ENCODE results near the gene PCDH10.
A peak's percentile ranks its signal among the peaks of the same experiment; 100 is the strongest.

The PCDH10 gene

GRCh38 chr4:133145241-133145640, 3.9 kb upstream of the PCDH10 start:
- Histone ChIP-seq H3K4me3 (ENCODE audit: low read length) (no peak overlapping the region), H3K27me3 (ENCODE audit: control insufficient read depth, insufficient read depth, low read length) (peaks cover under 1% of the 10 kb centered on the region), H3K9ac (ENCODE audit: low read length) (no peak overlapping the region), H3K4me1 (ENCODE audit: control insufficient read depth, insufficient read depth, low read length) (peaks cover 7% of the 10 kb centered on the region), H3K27ac (ENCODE audit: low read depth, low read length) (no peak overlapping the region), H3K36me3 (ENCODE audit: control insufficient read depth, insufficient read depth, low read length) (no peaks in the 10 kb centered on the region)

- Histone ChIP-seq H3K36me3 (ENCODE audit: control insufficient read depth, insufficient read depth, low read length) (no peaks in the 10 kb centered on the region), H3K27ac (ENCODE audit: low read depth, low read length) (no peak overlapping the region), H3K4me3 (ENCODE audit: low read length) (no peak overlapping the region), H3K27me3 (ENCODE audit: control insufficient read depth, insufficient read depth, low read length) (peaks cover 8% of the 10 kb centered on the region), H3K4me1 (ENCODE audit: control insufficient read depth, insufficient read depth, low read length) (peaks cover 8% of the 10 kb centered on the region), H3K9ac (ENCODE audit: low read length) (no peak overlapping the region)
These were observed 3.1 kb upstream of the PCDH10 start for GRCh38 chr4:133145758-133146573.

GRCh38 chr4:133146574-133147241, 2.4 kb upstream of the PCDH10 start:
- H3K9ac ChIP-seq (ENCODE audit: low read length), result no peak overlapping the region
- H3K4me3 ChIP-seq (ENCODE audit: low read length), result peak overlapping the region; percentile 70
- H3K27ac ChIP-seq (ENCODE audit: low read depth, low read length), result no peak overlapping the region
- H3K27me3 ChIP-seq (ENCODE audit: control insufficient read depth, insufficient read depth, low read length), result peaks cover 14% of the 10 kb centered on the region
- H3K36me3 ChIP-seq (ENCODE audit: control insufficient read depth, insufficient read depth, low read length), result no peaks in the 10 kb centered on the region
- H3K4me1 ChIP-seq (ENCODE audit: control insufficient read depth, insufficient read depth, low read length), result peaks cover 12% of the 10 kb centered on the region

- Histone ChIP-seq H3K27ac (ENCODE audit: low read depth, low read length) (no peak overlapping the region), H3K4me1 (ENCODE audit: control insufficient read depth, insufficient read depth, low read length) (peaks cover 13% of the 10 kb centered on the region), H3K4me3 (ENCODE audit: low read length) (peak overlapping the region; percentile 70), H3K27me3 (ENCODE audit: control insufficient read depth, insufficient read depth, low read length) (peaks cover 18% of the 10 kb centered on the region), H3K9ac (ENCODE audit: low read length) (no peak overlapping the region), H3K36me3 (ENCODE audit: control insufficient read depth, insufficient read depth, low read length) (no peaks in the 10 kb centered on the region)
These were observed 1.7 kb upstream of the PCDH10 start for GRCh38 chr4:133147286-133147821.

- H3K9ac ChIP-seq (ENCODE audit: low read length), result no peak overlapping the region
- no peak overlapping the region for H3K27ac ChIP-seq (ENCODE audit: low read depth, low read length)
- H3K27me3 ChIP-seq (ENCODE audit: control insufficient read depth, insufficient read depth, low read length), result peaks cover 21% of the 10 kb centered on the region
- no peaks in the 10 kb centered on the region for H3K36me3 ChIP-seq (ENCODE audit: control insufficient read depth, insufficient read depth, low read length)
- H3K4me1 ChIP-seq (ENCODE audit: control insufficient read depth, insufficient read depth, low read length), result peaks cover 13% of the 10 kb centered on the region
- peak overlapping the region; percentile 70 for H3K4me3 ChIP-seq (ENCODE audit: low read length)
These were observed 989 bp upstream of the PCDH10 start for GRCh38 chr4:133147921-133148689.

- Histone ChIP-seq H3K4me1 (ENCODE audit: control insufficient read depth, insufficient read depth, low read length) (peaks cover 13% of the 10 kb centered on the region), H3K4me3 (ENCODE audit: low read length) (peak overlapping the region; percentile 70), H3K27ac (ENCODE audit: low read depth, low read length) (no peak overlapping the region), H3K9ac (ENCODE audit: low read length) (no peak overlapping the region), H3K27me3 (ENCODE audit: control insufficient read depth, insufficient read depth, low read length) (peaks cover 21% of the 10 kb centered on the region), H3K36me3 (ENCODE audit: control insufficient read depth, insufficient read depth, low read length) (no peaks in the 10 kb centered on the region)
These were observed 236 bp downstream of the PCDH10 start for GRCh38 chr4:133149364-133149695.

GRCh38 chr4:133149932-133150471, 908 bp downstream of the PCDH10 start:
- no peaks in the 10 kb centered on the region for H3K36me3 ChIP-seq (ENCODE audit: control insufficient read depth, insufficient read depth, low read length)
- H3K4me3 ChIP-seq (ENCODE audit: low read length), result peak overlapping the region; percentile 70
- no peak overlapping the region for H3K27ac ChIP-seq (ENCODE audit: low read depth, low read length)
- no peak overlapping the region for H3K9ac ChIP-seq (ENCODE audit: low read length)
- peaks cover 21% of the 10 kb centered on the region for H3K27me3 ChIP-seq (ENCODE audit: control insufficient read depth, insufficient read depth, low read length)
- H3K4me1 ChIP-seq (ENCODE audit: control insufficient read depth, insufficient read depth, low read length), result peaks cover 13% of the 10 kb centered on the region

GRCh38 chr4:133150486-133151340, 1.6 kb downstream of the PCDH10 start:
- Histone ChIP-seq H3K36me3 (ENCODE audit: control insufficient read depth, insufficient read depth, low read length) (no peaks in the 10 kb centered on the region), H3K27ac (ENCODE audit: low read depth, low read length) (no peak overlapping the region), H3K9ac (ENCODE audit: low read length) (no peak overlapping the region), H3K4me1 (ENCODE audit: control insufficient read depth, insufficient read depth, low read length) (peaks cover 13% of the 10 kb centered on the region), H3K4me3 (ENCODE audit: low read length) (peak overlapping the region; percentile 70), H3K27me3 (ENCODE audit: control insufficient read depth, insufficient read depth, low read length) (peaks cover 21% of the 10 kb centered on the region)

- Histone ChIP-seq H3K27ac (ENCODE audit: low read depth, low read length) (no peak overlapping the region), H3K27me3 (ENCODE audit: control insufficient read depth, insufficient read depth, low read length) (peaks cover 21% of the 10 kb centered on the region), H3K36me3 (ENCODE audit: control insufficient read depth, insufficient read depth, low read length) (no peaks in the 10 kb centered on the region), H3K9ac (ENCODE audit: low read length) (no peak overlapping the region), H3K4me3 (ENCODE audit: low read length) (peak overlapping the region; percentile 70), H3K4me1 (ENCODE audit: control insufficient read depth, insufficient read depth, low read length) (peaks cover 13% of the 10 kb centered on the region)
These were observed 2.2 kb downstream of the PCDH10 start for GRCh38 chr4:133151341-133151690.

- peaks cover 13% of the 10 kb centered on the region for H3K4me1 ChIP-seq (ENCODE audit: control insufficient read depth, insufficient read depth, low read length)
- H3K4me3 ChIP-seq (ENCODE audit: low read length), result peak overlapping the region; percentile 70
- H3K27ac ChIP-seq (ENCODE audit: low read depth, low read length), result no peak overlapping the region
These were observed 2.7 kb downstream of the PCDH10 start for GRCh38 chr4:133151691-133152329.

GRCh38 chr4:133152330-133152821, 3.3 kb downstream of the PCDH10 start:
- Histone ChIP-seq H3K36me3 (ENCODE audit: control insufficient read depth, insufficient read depth, low read length) (no peaks in the 10 kb centered on the region), H3K4me1 (ENCODE audit: control insufficient read depth, insufficient read depth, low read length) (peaks cover 13% of the 10 kb centered on the region), H3K9ac (ENCODE audit: low read length) (no peak overlapping the region), H3K27ac (ENCODE audit: low read depth, low read length) (no peak overlapping the region), H3K27me3 (ENCODE audit: control insufficient read depth, insufficient read depth, low read length) (peaks cover 21% of the 10 kb centered on the region), H3K4me3 (ENCODE audit: low read length) (peak overlapping the region; percentile 70)

More at GRCh38 chr4:133151691-133152329, 2.7 kb downstream of the PCDH10 start:
- Histone ChIP-seq H3K27me3 (ENCODE audit: control insufficient read depth, insufficient read depth, low read length) (peaks cover 21% of the 10 kb centered on the region), H3K9ac (ENCODE audit: low read length) (no peak overlapping the region), H3K36me3 (ENCODE audit: control insufficient read depth, insufficient read depth, low read length) (no peaks in the 10 kb centered on the region)

Measured in rectal smooth muscle tissue (tissue), 1 donor.